ENCODE data around the gene NPW.

The NPW gene

DNA sequence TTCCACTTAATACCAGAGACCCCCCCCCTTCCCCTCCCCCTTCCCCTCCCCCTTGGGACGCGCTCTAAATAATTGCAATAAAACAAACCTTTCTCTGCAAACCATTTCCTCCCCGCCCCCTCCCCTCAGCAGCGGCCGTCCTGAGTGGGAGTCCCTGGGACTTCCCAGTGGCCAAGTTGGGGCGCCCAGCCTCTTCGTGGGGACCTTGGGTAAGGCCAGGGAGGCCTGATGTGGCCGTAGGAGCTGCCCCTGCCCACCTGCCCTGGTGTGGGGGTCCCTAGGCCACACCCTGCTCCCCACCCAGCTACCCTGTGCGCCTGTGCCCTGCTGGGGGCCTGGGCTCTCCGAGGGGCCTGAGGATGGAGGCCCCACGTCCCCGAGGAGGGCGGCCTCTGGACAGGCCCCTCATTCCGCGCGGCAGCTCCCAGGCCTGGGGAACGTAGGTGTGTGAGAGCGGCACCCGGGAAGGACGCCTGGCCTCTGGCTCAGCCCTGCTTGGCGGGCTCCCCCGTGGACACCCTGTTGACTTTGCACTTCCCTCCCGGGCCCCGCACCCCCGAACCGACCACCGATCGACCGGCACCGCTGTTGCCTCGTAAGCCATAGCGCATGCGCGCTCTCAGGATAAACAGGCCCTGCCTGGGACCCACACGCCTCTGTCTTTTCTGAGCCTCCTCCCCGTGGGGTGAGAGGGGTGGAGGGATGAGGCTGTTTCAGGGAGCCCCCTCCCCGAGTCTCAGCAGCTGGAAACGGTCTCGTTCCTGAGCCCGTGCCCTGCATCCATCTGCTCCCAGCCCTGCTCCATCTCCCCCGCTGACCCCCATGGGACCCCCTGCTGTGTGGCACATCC, 19.0 kb downstream of the NPW start:
- DNase-seq (ENCODE audit: extremely low read depth, insufficient read length): no peak
- no peaks in the 10 kb centered on the region for H3K36me3 ChIP-seq (ENCODE audit: control insufficient read depth, insufficient read depth, low read length)
- H3K27me3 ChIP-seq (replicated peaks; ENCODE audit: control insufficient read depth, insufficient read depth, low read length): no peaks in the 10 kb centered on the region

DNA sequence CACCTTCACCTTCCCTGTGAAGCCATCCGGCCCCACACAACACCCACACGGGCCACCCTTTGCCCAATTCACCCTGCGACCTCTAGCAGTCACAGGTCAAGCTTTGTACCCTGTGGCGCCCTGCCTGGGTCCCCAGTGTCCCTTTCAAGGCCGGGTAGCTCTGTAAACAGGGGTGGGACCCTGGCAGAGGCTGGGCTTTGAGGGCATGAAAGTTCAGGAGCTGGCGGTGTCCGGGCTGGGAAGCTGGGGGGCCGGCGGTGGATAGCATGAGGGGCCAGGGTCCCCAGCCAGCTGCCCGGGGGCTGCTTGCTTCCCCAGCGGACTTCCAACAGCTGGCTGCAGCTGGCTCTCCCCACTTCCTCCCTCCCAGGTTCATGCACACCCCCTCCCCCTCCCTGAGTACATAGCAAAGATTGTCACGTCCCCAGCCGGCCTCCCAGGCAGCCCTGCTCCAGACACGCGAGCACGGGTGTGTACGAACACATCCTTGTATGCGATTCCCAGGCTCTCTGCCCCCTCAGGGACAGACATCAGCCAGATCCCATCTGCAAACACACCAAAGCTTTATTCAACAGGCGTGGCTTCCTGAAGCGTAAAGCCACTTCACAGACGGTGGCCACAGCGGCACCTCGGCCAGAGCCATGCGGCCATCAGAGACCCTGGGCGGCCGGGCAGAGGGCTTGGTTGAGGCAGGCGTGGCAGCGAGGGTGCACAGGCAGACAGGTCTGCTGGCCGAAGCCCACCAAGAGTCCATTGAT, 19.9 kb downstream of the NPW start:
- TF ChIP-seq, protein P1, sequence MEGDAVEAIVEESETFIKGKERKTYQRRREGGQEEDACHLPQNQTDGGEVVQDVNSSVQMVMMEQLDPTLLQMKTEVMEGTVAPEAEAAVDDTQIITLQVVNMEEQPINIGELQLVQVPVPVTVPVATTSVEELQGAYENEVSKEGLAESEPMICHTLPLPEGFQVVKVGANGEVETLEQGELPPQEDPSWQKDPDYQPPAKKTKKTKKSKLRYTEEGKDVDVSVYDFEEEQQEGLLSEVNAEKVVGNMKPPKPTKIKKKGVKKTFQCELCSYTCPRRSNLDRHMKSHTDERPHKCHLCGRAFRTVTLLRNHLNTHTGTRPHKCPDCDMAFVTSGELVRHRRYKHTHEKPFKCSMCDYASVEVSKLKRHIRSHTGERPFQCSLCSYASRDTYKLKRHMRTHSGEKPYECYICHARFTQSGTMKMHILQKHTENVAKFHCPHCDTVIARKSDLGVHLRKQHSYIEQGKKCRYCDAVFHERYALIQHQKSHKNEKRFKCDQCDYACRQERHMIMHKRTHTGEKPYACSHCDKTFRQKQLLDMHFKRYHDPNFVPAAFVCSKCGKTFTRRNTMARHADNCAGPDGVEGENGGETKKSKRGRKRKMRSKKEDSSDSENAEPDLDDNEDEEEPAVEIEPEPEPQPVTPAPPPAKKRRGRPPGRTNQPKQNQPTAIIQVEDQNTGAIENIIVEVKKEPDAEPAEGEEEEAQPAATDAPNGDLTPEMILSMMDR (IDR thresholded peaks at IDR 0.05; ENCODE audit: insufficient read depth, low read length, poor library complexity, severe bottlenecking): no peak
- H3K36me3 ChIP-seq (ENCODE audit: control insufficient read depth, insufficient read depth, low read length): no peaks in the 10 kb centered on the region
- no peaks in the 10 kb centered on the region for H3K27me3 ChIP-seq (replicated peaks; ENCODE audit: control insufficient read depth, insufficient read depth, low read length)
- H3K4me3 ChIP-seq (replicated peaks; ENCODE audit: low read depth, low read length): no peak overlapping the region
- no peak for DNase-seq (ENCODE audit: extremely low read depth, insufficient read length)

More for the DNA sequence above, 19.0 kb downstream of the NPW start:
- no peak overlapping the region for H3K4me3 ChIP-seq (replicated peaks; ENCODE audit: low read depth, low read length)
- TF ChIP-seq, protein P1 (IDR thresholded peaks at IDR 0.05; ENCODE audit: insufficient read depth, low read length, poor library complexity, severe bottlenecking): no peak

DNA sequence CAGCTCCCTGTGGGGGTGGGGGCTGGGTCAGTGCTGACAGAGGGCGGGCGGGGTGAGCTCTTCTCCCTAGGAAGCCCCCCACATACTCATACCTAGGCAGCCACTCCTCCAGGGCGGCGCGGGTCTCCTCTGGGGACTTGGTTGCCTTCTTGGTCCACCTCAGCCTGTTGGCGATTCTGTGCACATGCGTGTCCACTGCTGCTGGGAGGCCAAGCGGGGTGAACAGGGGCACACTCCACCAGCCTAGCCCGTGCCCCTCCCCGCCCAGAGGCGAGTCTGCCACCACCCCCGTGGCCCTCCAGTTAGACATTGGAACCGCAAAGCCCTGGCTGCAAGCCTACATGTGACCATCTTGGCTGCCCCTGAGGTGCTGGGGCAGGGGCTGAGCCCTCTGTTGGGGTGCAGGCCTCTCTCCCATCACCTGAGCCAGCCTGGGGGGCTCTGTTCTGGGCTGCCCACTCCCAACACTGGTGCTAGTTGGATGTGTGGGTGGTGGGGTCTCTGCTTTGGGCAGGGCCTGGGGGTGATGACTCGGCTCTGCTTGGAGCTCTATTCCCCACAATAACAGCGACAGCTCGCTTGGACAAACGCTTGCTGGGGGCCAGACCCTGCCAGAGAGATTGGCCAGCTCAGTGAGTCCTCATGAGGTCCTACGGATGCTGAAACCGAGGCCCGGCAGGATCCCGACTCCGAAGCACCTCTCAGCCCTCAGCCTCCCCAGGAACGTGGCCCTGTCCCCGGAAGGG, 20.6 kb downstream of the NPW start:
- TF ChIP-seq, protein P1 (IDR thresholded peaks at IDR 0.05; ENCODE audit: insufficient read depth, low read length, poor library complexity, severe bottlenecking): no peak
- Histone ChIP-seq H3K36me3 (ENCODE audit: control insufficient read depth, insufficient read depth, low read length) (no peaks in the 10 kb centered on the region), H3K27me3 (replicated peaks; ENCODE audit: control insufficient read depth, insufficient read depth, low read length) (no peaks in the 10 kb centered on the region), H3K4me3 (replicated peaks; ENCODE audit: low read depth, low read length) (no peak overlapping the region)
- no peak for DNase-seq (ENCODE audit: extremely low read depth, insufficient read length)

DNA sequence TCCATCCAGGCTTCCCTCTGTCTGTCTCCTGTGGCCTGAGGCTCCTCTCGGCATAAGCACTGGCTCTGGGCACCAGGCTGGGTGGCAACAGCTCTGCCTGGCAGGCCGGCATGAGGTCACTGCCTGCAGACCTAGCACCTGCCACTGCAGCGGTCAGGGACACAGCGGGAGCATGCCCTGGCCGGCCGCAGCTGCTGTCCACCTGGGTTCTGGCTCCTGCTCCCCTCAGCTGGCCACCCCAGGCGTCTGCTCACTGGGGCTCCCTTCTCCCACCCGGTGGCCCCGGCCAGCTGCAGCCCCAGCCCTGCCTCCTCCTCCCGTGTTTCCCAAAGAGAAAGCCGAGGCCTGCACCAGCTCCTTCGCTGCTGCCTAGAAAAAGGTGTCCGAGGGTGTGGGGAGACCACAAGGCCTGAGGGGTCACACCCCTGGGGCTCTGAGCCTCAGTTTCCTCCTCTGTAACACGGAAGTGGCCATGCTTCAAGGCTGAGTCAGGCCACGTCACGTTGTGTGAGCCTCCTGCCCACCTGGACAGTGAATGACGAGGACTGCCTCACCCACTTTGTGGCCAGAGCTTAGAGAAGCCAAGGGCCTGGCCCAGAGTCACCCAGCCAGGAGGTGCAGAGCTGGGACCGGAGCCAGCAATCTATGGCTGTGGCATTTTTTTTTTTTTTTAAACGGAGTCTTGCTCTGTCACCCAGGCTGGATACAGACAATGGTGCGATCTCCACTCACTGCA, 21.4 kb downstream of the NPW start:
- Histone ChIP-seq H3K4me3 (replicated peaks; ENCODE audit: low read depth, low read length) (no peak overlapping the region), H3K36me3 (ENCODE audit: control insufficient read depth, insufficient read depth, low read length) (no peaks in the 10 kb centered on the region), H3K27me3 (replicated peaks; ENCODE audit: control insufficient read depth, insufficient read depth, low read length) (no peaks in the 10 kb centered on the region)
- TF ChIP-seq, protein P1 (IDR thresholded peaks at IDR 0.05; ENCODE audit: insufficient read depth, low read length, poor library complexity, severe bottlenecking): no peak
- DNase-seq (ENCODE audit: extremely low read depth, insufficient read length): no peak

Measured in GM06990 (cell line).